ENCODE measurements around the gene MORN5.

DNA sequence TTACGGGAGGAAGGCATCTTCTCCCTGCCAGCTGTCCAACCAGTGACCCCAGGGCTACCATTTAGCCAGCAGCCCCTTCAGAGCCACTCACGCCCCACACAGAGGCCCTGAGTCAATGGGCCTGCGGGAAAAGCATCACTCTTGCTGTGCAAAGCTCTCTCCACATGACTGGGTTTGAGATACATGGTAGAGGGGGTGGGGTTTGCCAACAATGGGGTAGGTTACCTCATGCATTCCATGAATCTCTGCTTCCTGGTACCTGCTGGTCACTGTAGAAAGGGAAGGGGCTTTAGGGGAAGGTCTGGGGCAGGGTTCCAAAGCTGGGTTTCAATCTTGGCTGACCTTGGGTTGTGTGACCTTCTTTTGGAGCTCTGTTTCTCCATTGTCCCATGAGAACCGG, 43.7 kb upstream of the MORN5 start:
- TF ChIP-seq SP1 (IDR thresholded peaks at IDR 0.05) (no peak), EGR1 (IDR thresholded peaks at IDR 0.05; ENCODE audit: low read depth in 2 of 2) (no peak), RAD21 (IDR thresholded peaks at IDR 0.05) (no peak), TAF1 (conservative IDR thresholded peaks at IDR 0.05) (no peak), HNF4A (conservative IDR thresholded peaks at IDR 0.05) (no peak)
- TF ChIP-seq, protein P1, sequence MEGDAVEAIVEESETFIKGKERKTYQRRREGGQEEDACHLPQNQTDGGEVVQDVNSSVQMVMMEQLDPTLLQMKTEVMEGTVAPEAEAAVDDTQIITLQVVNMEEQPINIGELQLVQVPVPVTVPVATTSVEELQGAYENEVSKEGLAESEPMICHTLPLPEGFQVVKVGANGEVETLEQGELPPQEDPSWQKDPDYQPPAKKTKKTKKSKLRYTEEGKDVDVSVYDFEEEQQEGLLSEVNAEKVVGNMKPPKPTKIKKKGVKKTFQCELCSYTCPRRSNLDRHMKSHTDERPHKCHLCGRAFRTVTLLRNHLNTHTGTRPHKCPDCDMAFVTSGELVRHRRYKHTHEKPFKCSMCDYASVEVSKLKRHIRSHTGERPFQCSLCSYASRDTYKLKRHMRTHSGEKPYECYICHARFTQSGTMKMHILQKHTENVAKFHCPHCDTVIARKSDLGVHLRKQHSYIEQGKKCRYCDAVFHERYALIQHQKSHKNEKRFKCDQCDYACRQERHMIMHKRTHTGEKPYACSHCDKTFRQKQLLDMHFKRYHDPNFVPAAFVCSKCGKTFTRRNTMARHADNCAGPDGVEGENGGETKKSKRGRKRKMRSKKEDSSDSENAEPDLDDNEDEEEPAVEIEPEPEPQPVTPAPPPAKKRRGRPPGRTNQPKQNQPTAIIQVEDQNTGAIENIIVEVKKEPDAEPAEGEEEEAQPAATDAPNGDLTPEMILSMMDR (IDR thresholded peaks at IDR 0.05; ENCODE audit: low read depth, low read length, missing input control) = no peak
- TF ChIP-seq, protein P2, sequence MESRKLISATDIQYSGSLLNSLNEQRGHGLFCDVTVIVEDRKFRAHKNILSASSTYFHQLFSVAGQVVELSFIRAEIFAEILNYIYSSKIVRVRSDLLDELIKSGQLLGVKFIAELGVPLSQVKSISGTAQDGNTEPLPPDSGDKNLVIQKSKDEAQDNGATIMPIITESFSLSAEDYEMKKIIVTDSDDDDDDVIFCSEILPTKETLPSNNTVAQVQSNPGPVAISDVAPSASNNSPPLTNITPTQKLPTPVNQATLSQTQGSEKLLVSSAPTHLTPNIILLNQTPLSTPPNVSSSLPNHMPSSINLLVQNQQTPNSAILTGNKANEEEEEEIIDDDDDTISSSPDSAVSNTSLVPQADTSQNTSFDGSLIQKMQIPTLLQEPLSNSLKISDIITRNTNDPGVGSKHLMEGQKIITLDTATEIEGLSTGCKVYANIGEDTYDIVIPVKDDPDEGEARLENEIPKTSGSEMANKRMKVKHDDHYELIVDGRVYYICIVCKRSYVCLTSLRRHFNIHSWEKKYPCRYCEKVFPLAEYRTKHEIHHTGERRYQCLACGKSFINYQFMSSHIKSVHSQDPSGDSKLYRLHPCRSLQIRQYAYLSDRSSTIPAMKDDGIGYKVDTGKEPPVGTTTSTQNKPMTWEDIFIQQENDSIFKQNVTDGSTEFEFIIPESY (IDR thresholded peaks at IDR 0.05) = no peak
- TF ChIP-seq, protein P3, sequence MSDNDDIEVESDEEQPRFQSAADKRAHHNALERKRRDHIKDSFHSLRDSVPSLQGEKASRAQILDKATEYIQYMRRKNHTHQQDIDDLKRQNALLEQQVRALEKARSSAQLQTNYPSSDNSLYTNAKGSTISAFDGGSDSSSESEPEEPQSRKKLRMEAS (IDR thresholded peaks at IDR 0.05) = no peak
- TF ChIP-seq, protein P4, sequence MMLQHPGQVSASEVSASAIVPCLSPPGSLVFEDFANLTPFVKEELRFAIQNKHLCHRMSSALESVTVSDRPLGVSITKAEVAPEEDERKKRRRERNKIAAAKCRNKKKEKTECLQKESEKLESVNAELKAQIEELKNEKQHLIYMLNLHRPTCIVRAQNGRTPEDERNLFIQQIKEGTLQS (IDR thresholded peaks at IDR 0.05) = no peak

Measured in liver (tissue), 3 donors.